HG02870 (cell line): ENCODE results near the gene THOC1.

Experiments
- ATAC-seq: cut with Tn5 transposase; IDR thresholded peaks from one replicate; pipeline ENCODE4 v1.9.1; 2021; ENCODE audit warnings: mild to moderate bottlenecking, moderate library complexity; ENCODE audit not compliant: unreplicated experiment

Gene THOC1

GRCh38 chr18:215448-216010 lies 52.3 kb downstream of the THOC1 start:
- ATAC-seq, result no peak

- no peak for ATAC-seq
These were observed 53.9 kb downstream of the THOC1 start for GRCh38 chr18:213966-214365.

- ATAC-seq, result no peak
These were observed 54.3 kb downstream of the THOC1 start for GRCh38 chr18:213505-213904.

GRCh38 chr18:212780-213179 lies 55.1 kb downstream of the THOC1 start:
- no peak for ATAC-seq

GRCh38 chr18:211582-211981 lies 56.3 kb downstream of the THOC1 start:
- ATAC-seq, result no peak

DNA sequence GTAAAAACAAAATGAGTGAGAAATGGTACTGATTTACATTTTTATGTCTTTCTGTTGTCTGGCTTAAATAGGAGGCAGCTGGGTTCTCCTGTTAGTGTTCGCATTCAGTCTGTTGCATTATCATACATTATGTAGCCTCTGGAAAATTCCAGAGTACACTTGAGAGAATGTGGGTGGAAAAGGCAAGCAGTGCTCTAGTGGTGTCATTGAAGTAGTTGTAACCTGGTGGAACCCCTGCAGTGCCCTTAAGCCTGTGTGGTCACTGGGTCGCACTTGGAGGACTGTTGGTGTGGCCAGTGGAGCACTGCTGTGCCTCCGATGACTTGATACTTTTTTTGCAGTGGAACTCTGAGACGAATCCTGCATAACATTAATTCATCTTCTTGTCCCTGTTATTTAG lies 57.1 kb downstream of the THOC1 start:
- ATAC-seq, result no peak

DNA sequence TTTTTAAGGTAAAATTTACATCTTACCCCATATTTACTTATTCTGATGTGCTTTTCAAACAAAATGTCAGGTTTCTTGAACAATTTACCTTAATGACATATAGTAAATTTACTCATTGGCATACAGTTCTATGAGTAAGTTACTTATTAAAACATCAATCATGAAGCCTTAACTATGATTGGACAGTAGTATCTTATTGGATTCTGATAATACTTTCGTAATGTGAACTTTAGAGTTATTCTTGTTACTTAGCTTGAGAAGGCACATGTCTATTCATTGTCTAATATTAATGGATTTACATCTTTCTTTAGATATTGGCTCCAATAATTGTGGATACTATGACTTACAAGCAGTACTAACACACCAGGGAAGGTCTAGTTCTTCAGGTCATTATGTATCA lies 57.8 kb downstream of the THOC1 start:
- no peak for ATAC-seq

GRCh38 chr18:199768-200167 lies 68.1 kb downstream of the THOC1 start:
- no peak for ATAC-seq

DNA sequence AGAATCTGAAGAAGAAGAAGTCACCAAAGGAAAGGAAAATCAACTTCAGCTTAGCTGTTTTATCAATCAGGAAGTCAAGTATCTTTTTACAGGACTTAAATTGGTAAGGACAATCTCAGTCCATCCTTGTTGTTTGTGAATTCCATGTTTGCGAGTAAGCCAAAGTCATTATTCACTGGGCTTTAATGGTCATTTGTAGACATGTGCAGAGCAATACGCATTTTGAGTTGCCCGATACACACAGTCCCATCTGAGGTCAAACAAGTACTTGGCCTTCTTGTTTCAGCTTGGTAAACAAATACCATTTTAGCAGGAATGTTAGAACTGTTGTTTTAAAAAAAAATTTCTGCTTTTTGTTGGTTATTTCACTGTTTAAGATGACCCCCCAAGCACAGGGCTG lies 68.6 kb downstream of the THOC1 start:
- no peak for ATAC-seq

DNA sequence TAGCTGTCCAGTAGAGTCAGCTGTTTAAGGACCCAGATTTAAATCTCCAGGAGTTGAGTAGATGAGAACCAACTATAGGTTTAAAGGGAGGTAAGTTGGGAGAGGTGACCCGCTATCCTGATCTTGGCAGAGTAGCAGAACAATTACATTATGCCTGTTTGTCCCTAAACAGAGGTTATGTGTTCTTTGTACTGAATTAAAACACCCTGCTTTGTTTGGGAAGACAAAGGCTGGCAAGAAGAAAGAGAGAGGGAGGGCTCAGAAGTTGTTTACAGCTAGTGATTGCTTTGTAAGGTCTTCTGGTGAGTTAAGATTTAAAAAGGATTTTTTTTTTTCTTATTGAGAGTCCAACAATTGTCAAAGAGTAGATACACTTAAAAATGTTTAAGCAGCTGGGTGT lies 72.2 kb downstream of the THOC1 start:
- ATAC-seq, result no peak

GRCh38 chr18:192801-193200 lies 75.0 kb downstream of the THOC1 start:
- no peak for ATAC-seq

DNA sequence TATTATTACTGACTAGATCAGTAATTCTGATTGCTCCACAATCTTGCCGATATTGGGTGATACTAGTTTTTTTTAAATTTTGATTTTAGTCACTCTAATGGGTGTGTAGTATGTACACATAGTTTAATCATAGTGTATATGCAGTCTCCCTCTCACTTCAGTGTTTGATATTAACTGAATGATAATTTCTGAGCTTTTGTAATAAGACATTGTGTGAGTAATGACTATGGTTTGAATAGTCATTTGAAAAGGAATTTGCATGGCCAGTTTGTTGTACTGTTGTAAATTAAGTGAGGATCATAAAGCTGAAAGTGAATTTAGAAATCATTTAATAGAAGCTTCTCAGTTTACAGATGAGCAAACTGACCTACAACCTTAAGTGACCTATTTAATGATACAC lies 76.1 kb downstream of the THOC1 start:
- no peak for ATAC-seq

DNA sequence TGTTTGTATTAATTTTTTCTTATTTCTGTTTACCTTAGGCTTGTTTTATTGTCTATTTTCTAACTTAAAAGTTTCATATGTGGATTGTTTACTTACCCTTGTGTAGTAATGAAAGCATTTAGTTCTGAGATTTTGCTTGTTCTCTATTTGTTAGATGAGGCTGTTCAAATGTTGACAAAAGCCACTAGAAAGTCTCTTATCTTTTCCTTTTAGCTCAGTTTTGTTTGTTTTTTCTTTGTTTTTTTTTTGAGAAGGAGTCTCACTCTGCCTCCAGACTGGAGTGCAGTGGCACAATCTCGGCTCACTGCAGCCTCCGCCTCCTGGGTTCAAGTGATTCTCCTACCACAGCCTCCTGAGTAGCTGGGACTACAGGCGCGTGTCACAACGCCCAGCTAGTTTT lies 78.6 kb downstream of the THOC1 start:
- no peak for ATAC-seq

DNA sequence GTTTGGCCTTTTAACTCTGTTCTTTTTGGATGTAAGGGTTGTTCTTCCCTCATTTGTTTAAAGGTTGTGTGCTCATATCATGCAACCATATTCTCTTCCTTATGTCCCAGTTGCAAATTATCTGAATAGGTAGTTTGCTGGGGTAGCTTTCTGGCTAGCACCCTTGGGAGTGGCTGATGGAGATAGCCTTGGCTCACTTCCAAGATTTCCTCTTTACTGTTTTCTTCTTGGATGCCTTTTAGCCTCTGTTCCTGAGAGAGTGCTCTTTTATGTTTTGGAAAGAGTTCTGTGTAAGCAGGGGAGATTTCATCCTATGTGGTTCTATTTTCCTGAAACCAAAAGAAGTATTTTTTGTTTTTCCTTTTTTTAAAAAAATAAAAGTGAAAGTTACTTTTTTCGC lies 84.1 kb downstream of the THOC1 start:
- ATAC-seq, result no peak

GRCh38 chr18:181711-182110 lies 86.1 kb downstream of the THOC1 start:
- no peak for ATAC-seq

DNA sequence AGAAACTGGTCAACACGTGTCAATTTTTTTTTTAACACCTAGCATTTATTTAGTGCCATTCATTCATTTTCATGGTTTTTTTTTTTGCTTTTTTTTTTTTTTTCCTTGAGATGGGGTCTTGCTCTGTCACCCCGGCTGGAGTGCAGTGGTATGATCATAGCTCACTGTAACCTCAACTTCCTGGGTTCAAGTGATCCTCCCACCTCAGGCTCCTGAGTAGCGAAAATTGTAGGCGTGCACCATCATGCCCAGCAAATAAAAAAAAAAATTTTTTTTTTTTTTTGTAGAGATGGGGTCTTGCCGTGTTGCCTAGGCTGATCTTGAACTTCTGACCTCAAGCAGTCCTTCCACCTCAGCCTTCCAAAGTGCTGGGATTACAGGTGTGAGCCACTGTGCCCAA lies 88.3 kb downstream of the THOC1 start:
- ATAC-seq, result no peak

DNA sequence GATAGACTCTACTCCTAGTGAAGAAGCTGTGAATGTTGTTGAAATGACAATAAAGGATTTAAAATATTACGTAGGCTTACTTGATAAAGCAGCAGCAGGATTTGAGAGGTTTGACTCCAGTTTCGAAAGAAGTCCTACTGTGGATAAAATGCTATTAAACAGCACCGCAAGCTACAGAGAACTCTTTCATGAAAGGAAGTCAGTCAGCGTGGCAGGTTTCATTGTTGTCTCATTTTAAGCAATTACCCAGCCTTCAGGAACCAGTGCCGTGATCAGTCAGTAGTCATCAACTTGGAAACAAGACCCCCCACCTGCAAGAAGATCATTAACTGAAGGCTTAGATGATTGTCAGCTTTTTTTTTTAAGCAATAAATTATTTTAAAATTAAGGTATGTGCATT lies 95.5 kb downstream of the THOC1 start:
- ATAC-seq, result no peak
